IMR-90 (cell line): Measurements from ENCODE around the gene PCSK1N. TPM values are rescaled to one million over a fixed set of nuclear protein-coding genes. Genes with fewer than 3 reads are reported as not detected.

Source experiments
- ATAC-seq: fragments of 200-7000 bp; cut with Tn5 transposase; 2 replicates; pipeline ENCODE4 v1.9.1; 2020; ENCODE audit warnings: low read depth, mild to moderate bottlenecking, moderate library complexity
- BruUV-seq: library from RNA; stranded (reverse); fragments of 400-500 nt; replicated peaks from 2 replicates; lab custom pipeline; 2021; lab: Mats Ljungman, UMichigan
- CTCF ChIA-PET: fragments of 300-600 bp; formaldehyde crosslinking; extraction: SDS; loops from one replicate; lab custom pipeline; 2021; ENCODE audit warnings: antibody characterized with exemption; lab: Yijun Ruan, JAX
- POLR2A ChIA-PET: fragments of 300-600 bp; sonication (Branson Sonifier 250); formaldehyde crosslinking; loops from one replicate; lab custom pipeline; 2022; ENCODE audit warnings: antibody characterized with exemption; ENCODE audit not compliant: unreplicated experiment; lab: Charles Lee
- DNase-seq: peaks from one replicate; pipeline ENCODE4 v3.0.0; 2013
- H2AFZ ChIP-seq: replicated peaks from 2 replicates; pipeline ENCODE3; 2013; ENCODE audit warnings: low read length, mild to moderate bottlenecking; ENCODE audit not compliant: poor library complexity
- H2AK5ac ChIP-seq: 2 replicates; pipeline ENCODE4 v1.6.1; 2013; ENCODE audit warnings: low read depth, low read length, inconsistent platforms
- H2AK9ac ChIP-seq: replicated peaks from 2 replicates; pipeline ENCODE3; 2013; ENCODE audit warnings: mild to moderate bottlenecking, low read depth, low read length, moderate library complexity; ENCODE audit not compliant: poor library complexity
- H2BK120ac ChIP-seq: 2 replicates; pipeline ENCODE4 v1.6.1; 2013; ENCODE audit warnings: low read depth, low read length, inconsistent platforms
- H2BK15ac ChIP-seq: 3 replicates; pipeline ENCODE4 v1.6.1; 2013; ENCODE audit warnings: low read depth, low read length, inconsistent platforms
- H2BK20ac ChIP-seq: 2 replicates; pipeline ENCODE4 v1.6.1; 2013; ENCODE audit warnings: low read depth, mild to moderate bottlenecking, inconsistent platforms, low read length, moderate library complexity
- H2BK5ac ChIP-seq: 2 replicates; pipeline ENCODE4 v1.6.1; 2013; ENCODE audit warnings: mild to moderate bottlenecking, low read depth, low read length, inconsistent platforms; ENCODE audit not compliant: poor library complexity, severe bottlenecking
- H3K14ac ChIP-seq: replicated peaks from 2 replicates; pipeline ENCODE4 v1.6.1; 2013; ENCODE audit warnings: low read depth, low read length, inconsistent platforms
- H3K18ac ChIP-seq: 2 replicates; pipeline ENCODE4 v1.6.1; 2013; ENCODE audit warnings: low read depth, low read length, control low read depth
- H3K23ac ChIP-seq: 2 replicates; pipeline ENCODE4 v1.6.1; 2013; ENCODE audit warnings: low read depth, low read length, inconsistent platforms
- H3K27ac ChIP-seq: 2 replicates; pipeline ENCODE4 v1.5.1; 2013; ENCODE audit warnings: mild to moderate bottlenecking, control low read depth, low read length; ENCODE audit not compliant: insufficient read depth
- H3K27me3 ChIP-seq: 2 replicates; pipeline ENCODE4 v1.6.1; 2013; ENCODE audit warnings: low read length; ENCODE audit not compliant: control insufficient read depth, insufficient read depth
- H3K36me3 ChIP-seq: 2 replicates; pipeline ENCODE4 v1.6.1; 2013; ENCODE audit warnings: low read length, mixed read lengths; ENCODE audit not compliant: control insufficient read depth, insufficient read depth
- H3K4ac ChIP-seq: 2 replicates; pipeline ENCODE4 v1.6.1; 2013; ENCODE audit warnings: low read depth, low read length, inconsistent platforms
- H3K4me1 ChIP-seq: 2 replicates; pipeline ENCODE4 v1.6.1; 2013; ENCODE audit warnings: low read length, mixed read lengths; ENCODE audit not compliant: control insufficient read depth, insufficient read depth
- H3K4me2 ChIP-seq: 2 replicates; pipeline ENCODE4 v1.6.1; 2013; ENCODE audit warnings: low read depth, mild to moderate bottlenecking, control low read depth, low read length, moderate library complexity
- H3K4me3 ChIP-seq: 2 replicates; pipeline ENCODE4 v1.5.1; 2013; ENCODE audit warnings: low read depth, mild to moderate bottlenecking, control low read depth, low read length, moderate library complexity; ENCODE audit not compliant: insufficient read depth
- H3K56ac ChIP-seq: 2 replicates; pipeline ENCODE4 v1.6.1; 2013; ENCODE audit warnings: low read length, inconsistent platforms; ENCODE audit not compliant: insufficient read depth; ENCODE audit errors: extremely low read depth
- H3K79me1 ChIP-seq, 2 experiments: 2 replicates each; pipeline ENCODE4 v1.6.1; 2013; ENCODE audit warnings: low read length in 2 of 2, inconsistent platforms in 1 of 2, low read depth in 1 of 2
- H3K9ac ChIP-seq: 2 replicates; pipeline ENCODE4 v1.6.1; 2013; ENCODE audit warnings: low read depth, low read length, control low read depth
- H3K9me1 ChIP-seq: 2 replicates; pipeline ENCODE4 v1.6.1; 2013; ENCODE audit warnings: low read length, inconsistent platforms; ENCODE audit not compliant: insufficient read depth
- H3K9me3 ChIP-seq: 2 replicates; pipeline ENCODE4 v1.6.1; 2013; ENCODE audit warnings: low read length; ENCODE audit not compliant: control insufficient read depth, insufficient read depth
- H4K20me1 ChIP-seq: 2 replicates; pipeline ENCODE4 v1.6.1; 2013; ENCODE audit warnings: low read length, inconsistent platforms; ENCODE audit not compliant: insufficient read depth
- H4K5ac ChIP-seq: 2 replicates; pipeline ENCODE4 v1.6.1; 2013; ENCODE audit warnings: mild to moderate bottlenecking, low read depth, low read length, control low read depth
- H4K8ac ChIP-seq, 2 experiments: 2 replicates each; pipeline ENCODE4 v1.6.1; 2013; ENCODE audit warnings: low read depth in 2 of 2, low read length in 2 of 2, control low read depth in 1 of 2, inconsistent platforms in 1 of 2
- H4K91ac ChIP-seq: 2 replicates; pipeline ENCODE4 v1.6.1; 2013; ENCODE audit warnings: low read depth, low read length, inconsistent platforms; ENCODE audit not compliant: insufficient read depth
- BHLHE40 ChIP-seq: fragments of 150-350 bp; IDR thresholded peaks from 2 replicates; pipeline ENCODE4 v1.6.1; 2016; ENCODE audit warnings: mild to moderate bottlenecking, low read depth, low read length
- CEBPB ChIP-seq: IDR thresholded peaks from 2 replicates; pipeline ENCODE4 v1.6.1; 2012; ENCODE audit warnings: low read depth, low read length, improper control_type of control experiment
- CHD1 ChIP-seq: IDR thresholded peaks from 2 replicates; pipeline ENCODE4 v1.6.1; 2012; ENCODE audit warnings: low read depth, low read length, improper control_type of control experiment
- ELK1 ChIP-seq: fragments of 150-350 bp; IDR thresholded peaks from 2 replicates; pipeline ENCODE4 v1.6.1; 2016; ENCODE audit warnings: low read depth, mild to moderate bottlenecking, low read length, moderate library complexity, borderline replicate concordance
- FOS ChIP-seq: fragments of 150-350 bp; IDR thresholded peaks from 2 replicates; pipeline ENCODE4 v1.6.1; 2016; ENCODE audit warnings: low read depth, low read length
- MAFK ChIP-seq: IDR thresholded peaks from 2 replicates; pipeline ENCODE4 v1.6.1; 2012; ENCODE audit warnings: low read depth, low read length, improper control_type of control experiment
- MAZ ChIP-seq: IDR thresholded peaks from 2 replicates; pipeline ENCODE4 v1.6.1; 2012; ENCODE audit warnings: low read depth, mild to moderate bottlenecking, low read length, improper control_type of control experiment, moderate library complexity, borderline replicate concordance
- MXI1 ChIP-seq: IDR thresholded peaks from 2 replicates; pipeline ENCODE4 v1.6.1; 2012; ENCODE audit warnings: low read depth, mild to moderate bottlenecking, low read length, moderate library complexity, borderline replicate concordance
- NFE2L2 ChIP-seq: fragments of 150-350 bp; IDR thresholded peaks from 2 replicates; pipeline ENCODE4 v1.6.1; 2016; ENCODE audit warnings: low read depth, mild to moderate bottlenecking, low read length
- POLR2A ChIP-seq: IDR thresholded peaks from 2 replicates; pipeline ENCODE4 v1.6.1; 2012; ENCODE audit warnings: mild to moderate bottlenecking, low read depth, low read length
- RAD21 ChIP-seq: IDR thresholded peaks from 2 replicates; pipeline ENCODE4 v1.6.1; 2012; ENCODE audit warnings: low read length, improper control_type of control experiment
- RCOR1 ChIP-seq: IDR thresholded peaks from 2 replicates; pipeline ENCODE4 v1.6.1; 2012; ENCODE audit warnings: mild to moderate bottlenecking, low read length, improper control_type of control experiment; ENCODE audit not compliant: insufficient replicate concordance
- RFX5 ChIP-seq: IDR thresholded peaks from 2 replicates; pipeline ENCODE4 v1.8.0; 2012; ENCODE audit warnings: low read depth, mild to moderate bottlenecking, low read length, moderate library complexity
- SMC3 ChIP-seq: fragments of 150-350 bp; IDR thresholded peaks from 2 replicates; pipeline ENCODE4 v1.6.1; 2016; ENCODE audit warnings: low read depth, mild to moderate bottlenecking, antibody characterized with exemption, low read length, moderate library complexity
- USF2 ChIP-seq: fragments of 150-350 bp; IDR thresholded peaks from 2 replicates; pipeline ENCODE4 v1.6.1; 2017; ENCODE audit warnings: mild to moderate bottlenecking, antibody characterized with exemption, low read length, low read depth
- WGBS, 2 experiments: methylation state at CpG; one replicate each; pipeline versions ENCODE4 v1.1.5 to v1.1.7; 2013; ENCODE audit warnings: missing lambda C conversion rate in 2 of 2; ENCODE audit not compliant: insufficient read length in 1 of 2; ENCODE audit errors: extremely low coverage in 2 of 2; 5-methylcytosine and 5-hydroxymethylcytosine counted together
- dilution Hi-C: fragments of 300-500 bp; cut with HindIII; formaldehyde crosslinking; loops from one replicate; pipeline ENCODE4 v1.14.3; 2018; ENCODE audit warnings: low sequenced_read_pairs; ENCODE audit not compliant: unreplicated experiment
- in situ Hi-C: fragments of 300-500 bp; cut with MboI; formaldehyde crosslinking; loops from 3 replicates; pipeline ENCODE4 v1.14.3; 2019; ENCODE audit warnings: low sequenced_read_pairs, inconsistent platforms, mixed read lengths
- intact Hi-C: fragments of 100-400 bp; cut with micrococcal nuclease; formaldehyde crosslinking; loops from 2 replicates; pipeline ENCODE4 v1.10.0; 2022
- polyA plus RNA-seq, 3 experiments: library from polyadenylated mRNA; depleted of rRNA; stranded (reverse); fragments of >200 nt; gene quantifications; 2 replicates each; pipeline ENCODE4 v1.2.3, GENCODE V29; 2012; ENCODE audit warnings: low replicate concordance in 1 of 3
- total RNA-seq: library from RNA; depleted of rRNA; stranded (reverse); fragments of >200 nt; gene quantifications from 2 replicates; pipeline ENCODE4 v1.2.3, GENCODE V29; 2012

The PCSK1N gene
- total and polyA plus RNA-seq, 2 of the 4 experiments (the other 2 are of a cell fraction) = 0.12 TPM; not detected in 1

DNA sequence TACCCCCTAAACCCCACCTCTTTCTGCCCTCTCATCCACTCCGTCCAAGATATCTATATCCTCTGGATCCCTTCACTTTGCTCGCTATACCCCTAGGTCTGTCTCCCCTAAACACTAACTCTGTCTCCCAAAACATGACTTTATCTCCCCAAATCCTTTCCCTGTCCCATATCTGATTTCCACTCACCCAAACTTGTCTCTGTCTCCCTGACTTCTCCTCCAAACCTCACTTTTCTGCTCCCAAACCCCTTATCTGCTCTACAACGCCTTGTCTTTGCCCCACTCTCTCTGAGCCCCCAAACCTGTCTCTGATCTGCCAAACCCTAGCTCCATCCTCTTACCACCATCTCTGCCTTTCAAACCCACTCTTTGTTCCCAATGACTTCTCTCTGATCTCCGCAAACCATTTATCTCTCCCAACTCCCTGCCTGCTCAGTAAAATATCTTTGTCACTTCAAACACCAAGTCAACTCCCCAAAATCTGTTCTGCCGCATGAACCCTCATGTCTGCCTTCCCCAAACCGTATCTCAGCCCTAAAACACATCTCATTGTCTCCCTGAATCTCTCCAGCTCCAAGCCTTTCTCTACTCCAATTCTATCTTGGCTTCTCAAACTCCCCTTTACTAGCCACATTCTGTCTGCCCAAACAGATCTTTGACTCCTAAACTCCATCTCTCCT lies 48.4 kb downstream of the PCSK1N start (continued):
- TF ChIP-seq CHD1 (no peak), POLR2A (no peak), FOS (no peak), RAD21 (no peak), MXI1 (no peak), SMC3 (no peak)

DNA sequence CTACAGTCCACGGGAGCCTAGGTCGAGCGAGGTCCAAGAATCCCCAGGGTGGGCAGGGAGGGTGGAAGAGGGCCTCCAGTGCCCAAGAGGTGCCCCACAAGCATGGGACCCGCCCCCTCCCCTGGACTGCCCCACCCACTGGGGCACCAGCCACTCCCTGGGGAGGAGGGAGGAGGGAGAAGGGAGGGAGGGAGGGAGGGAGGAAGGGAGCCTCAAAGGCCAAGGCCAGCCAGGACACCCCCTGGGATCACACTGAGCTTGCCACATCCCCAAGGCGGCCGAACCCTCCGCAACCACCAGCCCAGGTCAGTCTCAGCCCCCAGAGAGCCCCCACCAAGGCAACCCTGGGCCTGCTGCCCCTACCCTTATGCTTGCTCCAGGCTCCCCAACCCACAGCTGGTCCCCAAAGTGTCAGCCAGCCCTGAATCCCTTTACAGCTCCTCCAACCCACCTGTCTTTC lies 49.0 kb downstream of the PCSK1N start, which contains the start of gene GATA1:
Gene GATA1, plus strand, starts transcription at position 250 of the 460 bp plus-strand sequence. CDS start 4,520 bp downstream, outside the sequence.
- Histone ChIP-seq H3K9me1 (no peaks in the 10 kb centered on the region), H4K20me1 (no peaks in the 10 kb centered on the region; the same call in 1 of the 2 replicates), H3K4me2 (no peak within 1 kb of the TSS), H2BK15ac (no peak within 1 kb of the TSS), H2AFZ (peak within 1 kb of the TSS; percentile 58), H3K56ac (no peak within 1 kb of the TSS), H3K79me1 (no peaks in the 10 kb centered on the region), H2AK9ac (no peak within 1 kb of the TSS), H2BK120ac (no peak within 1 kb of the TSS), H3K4ac (no peak within 1 kb of the TSS), H3K4me3 (no peak within 1 kb of the TSS), H2BK20ac (no peak within 1 kb of the TSS), H4K8ac (no peak within 1 kb of the TSS), H3K9ac (no peak within 1 kb of the TSS), H3K9me3 (no peaks in the 10 kb centered on the region), H3K36me3 (no peaks in the 10 kb centered on the region), H3K27me3 (peaks cover 22% of the 10 kb centered on the region), H4K91ac (no peak within 1 kb of the TSS), H4K5ac (no peak within 1 kb of the TSS), H3K23ac (no peak within 1 kb of the TSS), H2AK5ac (no peak within 1 kb of the TSS), H2BK5ac (no peak within 1 kb of the TSS), H3K18ac (no peak within 1 kb of the TSS), H3K27ac (no peak within 1 kb of the TSS), H3K4me1 (no peaks in the 10 kb centered on the region), H3K14ac (no peak within 1 kb of the TSS)
- intact Hi-C loops (no loop called here), dilution Hi-C loops (no loop called here), in situ Hi-C loops (no loop called here)
- BruUV-seq = no TSS peak
- DNase-seq (no peak), ATAC-seq (no peak)
- WGBS, 2 experiments = 60% methylated on average over 1 of the region's 7 CpGs; no CpG with 5 or more reads in 1 of the 2 experiments
- no peak for TF ChIP-seq BHLHE40
- no peak for TF ChIP-seq RAD21
- no peak for TF ChIP-seq NFE2L2
- TF ChIP-seq RFX5 = no peak
- TF ChIP-seq FOS = no peak
- TF ChIP-seq MAZ = no peak
- no peak for TF ChIP-seq CHD1
- TF ChIP-seq ELK1 = no peak
- no peak for TF ChIP-seq CEBPB
- no peak for TF ChIP-seq MXI1
- TF ChIP-seq MAFK = no peak
- no peak for TF ChIP-seq RCOR1
- TF ChIP-seq USF2 = no peak
- no peak for TF ChIP-seq SMC3
- no peak for TF ChIP-seq POLR2A
- ChIA-PET POLR2A (no interaction called here), CTCF (no interaction called here)
